Right ventricle myocardium superior (tissue), 1 donor: Measurements from ENCODE around the gene PGP. TPM values are rescaled to one million over a fixed set of nuclear protein-coding genes. Genes with fewer than 3 reads are reported as not detected.

Source experiments
- ATAC-seq: fragments of 200-7000 bp; cut with Tn5 transposase; one replicate; pipeline ENCODE4 v1.9.1; 2020; ENCODE audit warnings: mild to moderate bottlenecking; ENCODE audit not compliant: poor library complexity
- DNase-seq: peaks from one replicate; pipeline ENCODE4 v3.0.0-alpha.2; 2020
- intact Hi-C: fragments of 100-400 bp; cut with DNase I; formaldehyde crosslinking; loops from one replicate; pipeline ENCODE4 v1.11.2; 2022
- total RNA-seq: library from RNA; stranded (reverse); fragmentation: NEBNext Ultra II Directional; extraction: Animal tissue kit (Norgen Biotek cat#: 25700); gene quantifications from one replicate; pipeline ENCODE4 v1.2.1, GENCODE V29; 2021
- donor health status: DM: no; HTN: yes; CAD: no; lungs with severe emphysema.

The PGP gene
- total RNA-seq, 1 donor from 2014 or later: 34.7 TPM

- no peak for DNase-seq
- ATAC-seq: no peak
- intact Hi-C loops: no loop called here
These were observed 37.5 kb downstream of the PGP start for GRCh38 chr16:2177101-2177500.

- intact Hi-C loops: no loop called here
- DNase-seq (no peak), ATAC-seq (no peak)
These were observed 38.6 kb downstream of the PGP start for GRCh38 chr16:2176047-2176446.

- intact Hi-C loops: no loop called here
- ATAC-seq (no peak), DNase-seq (no peak)
These were observed 39.2 kb downstream of the PGP start for GRCh38 chr16:2175454-2175853.

- intact Hi-C loops: no loop called here
- ATAC-seq: no peak
- no peak for DNase-seq
These were observed 40.1 kb downstream of the PGP start for GRCh38 chr16:2174396-2175131.

GRCh38 chr16:2173916-2174315 lies 40.7 kb downstream of the PGP start:
- ATAC-seq (no peak), DNase-seq (no peak)
- intact Hi-C loops: no loop called here

- no peak for ATAC-seq
- intact Hi-C loops: no loop called here
- no peak for DNase-seq
These were observed 41.3 kb downstream of the PGP start for GRCh38 chr16:2173366-2173765.

GRCh38 chr16:2172688-2173335 lies 41.8 kb downstream of the PGP start:
- intact Hi-C loops: no loop called here

GRCh38 chr16:2171601-2172178 lies 43.0 kb downstream of the PGP start:
- intact Hi-C loops: no loop called here
- no peak for DNase-seq
- ATAC-seq: no peak

More at GRCh38 chr16:2172688-2173335, 41.8 kb downstream of the PGP start:
- no peak for ATAC-seq
- no peak for DNase-seq

GRCh38 chr16:2170587-2171435 lies 43.8 kb downstream of the PGP start:
- intact Hi-C loops: no loop called here
- ATAC-seq: no peak

GRCh38 chr16:2170080-2170479 lies 44.6 kb downstream of the PGP start:
- peak; percentile 26 for ATAC-seq
- intact Hi-C loops: no loop called here
- no peak for DNase-seq

More at GRCh38 chr16:2170587-2171435, 43.8 kb downstream of the PGP start:
- no peak for DNase-seq

- DNase-seq (no peak), ATAC-seq (no peak)
- intact Hi-C loops: no loop called here
These were observed 47.5 kb downstream of the PGP start for GRCh38 chr16:2167068-2167638.

- DNase-seq (no peak), ATAC-seq (no peak)
- intact Hi-C loops: no loop called here
These were observed 48.2 kb downstream of the PGP start for GRCh38 chr16:2166263-2167067.

GRCh38 chr16:2165861-2166260 lies 48.8 kb downstream of the PGP start:
- ATAC-seq (no peak), DNase-seq (no peak)
- intact Hi-C loops: no loop called here

- DNase-seq (no peak), ATAC-seq (no peak)
- intact Hi-C loops: no loop called here
These were observed 51.3 kb downstream of the PGP start for GRCh38 chr16:2163211-2163881.

GRCh38 chr16:2162676-2163118 lies 51.9 kb downstream of the PGP start:
- DNase-seq: no peak
- intact Hi-C loops: no loop called here
- no peak for ATAC-seq

- intact Hi-C loops: no loop called here
- DNase-seq (no peak), ATAC-seq (no peak)
These were observed 52.7 kb downstream of the PGP start for GRCh38 chr16:2161911-2162310.
